Measurements from ENCODE around the gene TRPM5. TPM values are rescaled to one million over a fixed set of nuclear protein-coding genes. Genes with fewer than 3 reads are reported as not detected.
A peak's percentile ranks its signal among the peaks of the same experiment; 100 is the strongest.

TRPM5 gene
- total and polyA plus RNA-seq, 11 donors: not detected

- Histone ChIP-seq H3K4me1 (peaks cover 0 to 27% (median 7%) of the 10 kb centered on the region in 12 donors), H3K9me3 (no peaks in the 10 kb centered on the region), H3K36me3 (no peaks in the 10 kb centered on the region), H3K27me3 (no peaks in the 10 kb centered on the region), H3K27ac (no peak overlapping the region), H3K4me3 (no peak overlapping the region)
- DNase-seq: no peak
- 72 to 81% (median 80%) methylated on average over 8 of the region's 8 CpGs for WGBS, 4 donors
- no peak for ATAC-seq
- intact Hi-C loops (cut with DNase I): loop anchor here in 1 of 10 donors (5.0 kb wide), 1 partner anchor 35 kb away; no protein-coding TSS in a partner anchor
- TF ChIP-seq CTCF (IDR thresholded peaks at IDR 0.05) (no peak), POLR2A (IDR thresholded peaks at IDR 0.05) (no peak)
Measured at GRCh38 chr11:2472428-2473186, 28.3 kb upstream of the TRPM5 start.

- 90 to 97% (median 94%) methylated on average over 6 of the region's 6 CpGs for WGBS, 4 donors
- Histone ChIP-seq H3K36me3 (no peaks in the 10 kb centered on the region), H3K4me3 (no peak overlapping the region), H3K27ac (no peak overlapping the region), H3K4me1 (peaks cover 0 to 36% (median 10%) of the 10 kb centered on the region in 12 donors), H3K27me3 (no peaks in the 10 kb centered on the region), H3K9me3 (no peaks in the 10 kb centered on the region)
- DNase-seq (no peak), ATAC-seq (no peak)
- intact Hi-C loops (cut with DNase I): loop anchor here in 1 of 10 donors (5.0 kb wide), 1 partner anchor 36 kb away; no protein-coding TSS in a partner anchor
- no peak for TF ChIP-seq CTCF (IDR thresholded peaks at IDR 0.05)
Measured at GRCh38 chr11:2471804-2472096, 27.4 kb upstream of the TRPM5 start.

GRCh38 chr11:2471048-2471803 is 26.9 kb upstream of the TRPM5 start:
- 79 to 84% (median 82%) methylated on average over 16 to 17 of the region's 17 CpGs for WGBS, 4 donors
- no peaks in the 10 kb centered on the region for H3K27me3 ChIP-seq
- no peaks in the 10 kb centered on the region for H3K36me3 ChIP-seq
- no peak for ATAC-seq
- H3K4me3 ChIP-seq: no peak overlapping the region
- peaks cover 0 to 41% (median 12%) of the 10 kb centered on the region in 12 donors for H3K4me1 ChIP-seq
- TF ChIP-seq CTCF (IDR thresholded peaks at IDR 0.05) (no peak), POLR2A (IDR thresholded peaks at IDR 0.05) (no peak)
- peak in 1 of 5 donors; percentile 39 for DNase-seq
- no peaks in the 10 kb centered on the region for H3K9me3 ChIP-seq
- intact Hi-C loops (cut with DNase I): loop anchor here in 1 of 10 donors (5.0 kb wide), 1 partner anchor 36 kb away; no protein-coding TSS in a partner anchor
- no peak overlapping the region for H3K27ac ChIP-seq

DNA sequence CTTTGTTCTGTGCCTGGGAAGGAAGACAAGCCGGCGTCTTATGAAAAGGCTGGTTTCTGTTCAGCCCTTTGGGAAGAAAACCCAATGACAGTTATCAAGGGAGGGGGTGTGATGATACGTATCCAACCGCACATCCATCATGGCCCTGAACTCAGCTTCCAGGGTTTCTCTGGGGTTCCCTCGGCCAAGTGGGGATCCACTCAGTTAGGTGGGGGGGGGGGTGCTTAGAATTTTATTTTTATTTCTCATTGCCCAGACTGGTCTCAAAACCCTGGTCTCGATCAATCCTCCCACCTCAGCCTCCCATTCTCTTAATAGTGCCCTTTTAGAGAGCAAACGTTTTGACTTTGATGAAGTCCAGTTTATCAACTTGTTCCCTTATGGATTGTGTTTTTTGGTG is 26.2 kb upstream of the TRPM5 start:
- H3K4me3 ChIP-seq: no peak overlapping the region
- no peaks in the 10 kb centered on the region for H3K27me3 ChIP-seq
- peak in 1 of 5 donors; percentile 8 for DNase-seq
- no peak for ATAC-seq
- H3K4me1 ChIP-seq: peaks cover 0 to 48% (median 18%) of the 10 kb centered on the region in 12 donors
- 76 to 78% (median 77%) methylated on average over 7 of the region's 7 CpGs for WGBS, 4 donors
- no peaks in the 10 kb centered on the region for H3K9me3 ChIP-seq
- H3K27ac ChIP-seq: no peak overlapping the region
- intact Hi-C loops (cut with DNase I): loop anchor here in 1 of 10 donors (5.0 kb wide), 1 partner anchor 37 kb away; no protein-coding TSS in a partner anchor
- H3K36me3 ChIP-seq: no peaks in the 10 kb centered on the region
- TF ChIP-seq CTCF (IDR thresholded peaks at IDR 0.05): no peak
- TF ChIP-seq POLR2A (IDR thresholded peaks at IDR 0.05): no peak

Data from heart left ventricle (tissue), 16 donors.